Lung (tissue), 16 donors: ENCODE measurements around the gene BDH1. TPM values are rescaled to one million over a fixed set of nuclear protein-coding genes. Genes with fewer than 3 reads are reported as not detected.
"Not testable (repeated sequence)": the region's sequence is repeated elsewhere in the genome, so short reads cannot be mapped to it uniquely, and the experiment has no call there.

Experiments used
- ATAC-seq: fragments of 200-7000 bp; cut with Tn5 transposase; one replicate; pipeline ENCODE4 v1.9.1; 2020; ENCODE audit warnings: moderate number of reproducible peaks; ENCODE audit not compliant: insufficient read depth, low FRiP score
- DNase-seq, 3 donors: peaks; one replicate each; pipeline ENCODE4 v3.0.0-alpha.2; 2013 to 2017
- H3K27ac ChIP-seq, 2 donors: one replicate each; pipeline ENCODE4 v1.5.1; 2013; ENCODE audit warnings: mild to moderate bottlenecking in 2 of 2, moderate library complexity in 2 of 2, control low read depth in 1 of 2, inconsistent platforms in 1 of 2, low read depth in 1 of 2, low read length in 1 of 2
- H3K27me3 ChIP-seq, 3 donors: one replicate each; pipeline ENCODE4 v1.5.1; 2013; ENCODE audit warnings: low read length in 2 of 3; ENCODE audit not compliant: control insufficient read depth in 3 of 3, insufficient read depth in 3 of 3
- H3K36me3 ChIP-seq, 4 donors: one replicate each; pipeline ENCODE4 v1.5.1; 2013; ENCODE audit warnings: low read length in 4 of 4, mild to moderate bottlenecking in 1 of 4, moderate library complexity in 1 of 4; ENCODE audit not compliant: control insufficient read depth in 4 of 4, insufficient read depth in 4 of 4
- H3K4me1 ChIP-seq, 5 donors: one replicate each; pipeline ENCODE4 v1.5.1; 2013; ENCODE audit warnings: low read length in 5 of 5, mild to moderate bottlenecking in 2 of 5, moderate library complexity in 1 of 5; ENCODE audit not compliant: control insufficient read depth in 5 of 5, insufficient read depth in 5 of 5
- H3K4me3 ChIP-seq: one replicate; pipeline ENCODE4 v1.5.1; 2013; ENCODE audit warnings: mild to moderate bottlenecking, control low read depth, moderate library complexity
- H3K9ac ChIP-seq, 2 donors: one replicate each; pipeline ENCODE4 v1.5.1; 2013; ENCODE audit warnings: low read length in 2 of 2, control low read depth in 1 of 2; ENCODE audit not compliant: insufficient read depth in 1 of 2
- H3K9me3 ChIP-seq, 4 donors: one replicate each; pipeline ENCODE4 v1.5.1; 2013; ENCODE audit warnings: low read length in 3 of 4, mild to moderate bottlenecking in 1 of 4, moderate library complexity in 1 of 4; ENCODE audit not compliant: control insufficient read depth in 4 of 4, insufficient read depth in 3 of 4
- CTCF ChIP-seq: IDR thresholded peaks from 2 replicates; pipeline ENCODE4 v1.5.1; 2012; ENCODE audit warnings: mild to moderate bottlenecking; ENCODE audit errors: control extremely low read depth, extremely low read depth
- WGBS, 2 donors: extraction: QIAGEN DNeasy Blood & Tissue Kit; methylation state at CpG; one replicate each; pipeline ENCODE4 v1.1.7; 2013; 5-methylcytosine and 5-hydroxymethylcytosine counted together
- long read RNA-seq, 5 donors: transcript quantifications; one replicate each; lab custom pipeline, GENCODE V29; 2026
- polyA plus RNA-seq, 2 donors: library from polyadenylated mRNA; stranded (reverse); fragments of 200-250 nt; gene quantifications; one replicate each; pipeline ENCODE4 v1.2.1, GENCODE V29; 2013
- total RNA-seq, 2 donors: library from RNA; depleted of rRNA in 1 of 2; stranded (reverse); fragments of >200 nt in 1 of 2; gene quantifications; one replicate each; pipeline ENCODE4 v1.2.1, GENCODE V29; 2014 to 2021
- donor health status: control.
- donor health status: control.
- donor health status: Bipolar disorder and iron deficiency.
- donor health status: healthy.
- donor health status: DM: yes; HTN: yes; CAD: no.

Gene BDH1
- 10 to 100 TPM; 19.5 to 32.8 TPM for total RNA-seq
- 10 to 100 TPM; 14.3 to 14.4 TPM for polyA plus RNA-seq
- long read RNA-seq, donor 1, partial matches to known transcripts: 0 of 6 reads
- long read RNA-seq, donor 1, other reads (novel, unspliced or antisense): 0 of 6 reads
- long read RNA-seq, donor 2: 0 reads
- long read RNA-seq, donor 3, partial matches to known transcripts: 0 of 4 reads
- long read RNA-seq, donor 3, other reads (novel, unspliced or antisense): 0 of 4 reads
- long read RNA-seq, donor 4, partial matches to known transcripts: 0 of 2 reads
- long read RNA-seq, donor 4, other reads (novel, unspliced or antisense): 0 of 2 reads
- long read RNA-seq, donor 5, partial matches to known transcripts: 0 of 6 reads
- long read RNA-seq, donor 5, other reads (novel, unspliced or antisense): 0 of 6 reads

- no peaks in the 10 kb centered on the region for H3K36me3 ChIP-seq
- WGBS, 2 donors: 0 to 1% methylated on average over 83 to 96 of the region's 96 CpGs
- no peaks in the 10 kb centered on the region for H3K9me3 ChIP-seq
- peak; percentile 5 for ATAC-seq
- peaks cover 0 to 12% (median 5%) of the 10 kb centered on the region in 5 donors for H3K4me1 ChIP-seq
- H3K27me3 ChIP-seq: peaks cover 0 to 22% (median 11%) of the 10 kb centered on the region in 3 donors
- peak; percentile 26 to 40 (median 39) for DNase-seq
- no peak for TF ChIP-seq CTCF
- H3K4me3 ChIP-seq: peak within 1 kb of the TSS; percentile 83
- H3K9ac ChIP-seq: peak within 1 kb of the TSS; percentile 37 to 88
- H3K27ac ChIP-seq: peak within 1 kb of the TSS; percentile 93 to 96
Observed at GRCh38 chr3:197555281-197556261, at the start of gene BDH1. BDH1 (minus strand) TSS chr3:197555968; CDS start chr3:197546443, 9,525 bp downstream.

- ATAC-seq: no peak
- peaks cover 2 to 25% (median 10%) of the 10 kb centered on the region in 4 donors for H3K36me3 ChIP-seq
- H3K4me3 ChIP-seq: no peak overlapping the region
- TF ChIP-seq CTCF: no peak
- H3K9ac ChIP-seq: no peak overlapping the region
- WGBS, 2 donors: 93 to 94% methylated on average over 15 of the region's 15 CpGs
- H3K27ac ChIP-seq: no peak overlapping the region
- no peaks in the 10 kb centered on the region for H3K9me3 ChIP-seq
- H3K4me1 ChIP-seq: peaks cover 0 to 4% (median 0%) of the 10 kb centered on the region in 5 donors
- no peak for DNase-seq
- H3K27me3 ChIP-seq: no peaks in the 10 kb centered on the region
Observed at GRCh38 chr3:197603317-197603933, 47.7 kb upstream of the BDH1 start.

- not testable (repeated sequence) for H3K27ac ChIP-seq, H3K4me1 ChIP-seq, H3K27me3 ChIP-seq, H3K9me3 ChIP-seq, ATAC-seq, H3K4me3 ChIP-seq, H3K9ac ChIP-seq, DNase-seq
- peaks cover 0 to 15% (median 4%) of the 10 kb centered on the region in 4 donors for H3K36me3 ChIP-seq
- 95 to 97% methylated on average over 18 to 31 of the region's 31 CpGs for WGBS, 2 donors
Observed at GRCh38 chr3:197602351-197602750, 46.6 kb upstream of the BDH1 start.

- ATAC-seq, H3K27ac ChIP-seq, H3K9ac ChIP-seq, H3K4me1 ChIP-seq, H3K27me3 ChIP-seq, H3K4me3 ChIP-seq, H3K36me3 ChIP-seq, DNase-seq, H3K9me3 ChIP-seq: not testable (repeated sequence)
- 74 to 90% methylated on average over 2 of the region's 2 CpGs for WGBS, 2 donors
Observed at GRCh38 chr3:197601566-197601840, 45.7 kb upstream of the BDH1 start.
